Calu3 (cell line): ENCODE measurements around the gene RHPN2. TPM values are rescaled to one million over a fixed set of nuclear protein-coding genes. Genes with fewer than 3 reads are reported as not detected.
"Not testable (repeated sequence)": the region's sequence is repeated elsewhere in the genome, so short reads cannot be mapped to it uniquely, and the experiment has no call there.

Experiments used
- BruUV-seq: library from RNA; stranded (reverse); fragments of 400-500 nt; replicated peaks from 2 replicates; lab custom pipeline; 2021; lab: Mats Ljungman, UMichigan
- CTCF ChIA-PET: fragments of 300-600 bp; sonication (Branson Sonifier 250); formaldehyde crosslinking; loops from one replicate; lab custom pipeline; 2022; ENCODE audit warnings: antibody characterized with exemption; lab: Charles Lee
- DNase-seq: peaks from one replicate; pipeline ENCODE4 v3.0.0; 2022
- H3K27ac Mint-ChIP-seq: one replicate; pipeline ENCODE4 v1.8.0; 2022; ENCODE audit warnings: mixed read lengths; ENCODE audit not compliant: unreplicated experiment
- H3K27me3 Mint-ChIP-seq: one replicate; pipeline ENCODE4 v1.8.0; 2022; ENCODE audit warnings: mixed read lengths; ENCODE audit not compliant: unreplicated experiment
- H3K36me3 Mint-ChIP-seq: one replicate; pipeline ENCODE4 v1.8.0; 2022; ENCODE audit warnings: mild to moderate bottlenecking, moderate library complexity, mixed read lengths; ENCODE audit not compliant: insufficient read depth, unreplicated experiment
- H3K4me1 Mint-ChIP-seq: one replicate; pipeline ENCODE4 v1.8.0; 2022; ENCODE audit warnings: mild to moderate bottlenecking, low read depth, mixed read lengths; ENCODE audit not compliant: unreplicated experiment
- H3K4me3 Mint-ChIP-seq: one replicate; pipeline ENCODE4 v1.8.0; 2022; ENCODE audit warnings: mild to moderate bottlenecking, low read depth, moderate library complexity, mixed read lengths; ENCODE audit not compliant: unreplicated experiment
- H3K9me3 Mint-ChIP-seq: one replicate; pipeline ENCODE4 v1.8.0; 2022; ENCODE audit warnings: low read depth, mixed read lengths; ENCODE audit not compliant: unreplicated experiment
- intact Hi-C: fragments of 100-400 bp; cut with micrococcal nuclease; formaldehyde crosslinking; loops from one replicate; pipeline ENCODE4 v1.10.0; 2022; ENCODE audit not compliant: unreplicated experiment
- total RNA-seq: library from RNA; stranded (reverse); gene quantifications from 2 replicates; pipeline ENCODE4 v1.2.3, GENCODE V29; 2022
- TF ChIP-seq, protein P1 (sequence below): fragments of 200-600 bp; IDR thresholded peaks from one replicate; pipeline ENCODE4 v1.8.0; 2022; ENCODE audit warnings: antibody characterized with exemption; ENCODE audit not compliant: unreplicated experiment

The RHPN2 gene
- total RNA-seq, 1 experiment from 2014 or later, result 46.4 TPM

DNA sequence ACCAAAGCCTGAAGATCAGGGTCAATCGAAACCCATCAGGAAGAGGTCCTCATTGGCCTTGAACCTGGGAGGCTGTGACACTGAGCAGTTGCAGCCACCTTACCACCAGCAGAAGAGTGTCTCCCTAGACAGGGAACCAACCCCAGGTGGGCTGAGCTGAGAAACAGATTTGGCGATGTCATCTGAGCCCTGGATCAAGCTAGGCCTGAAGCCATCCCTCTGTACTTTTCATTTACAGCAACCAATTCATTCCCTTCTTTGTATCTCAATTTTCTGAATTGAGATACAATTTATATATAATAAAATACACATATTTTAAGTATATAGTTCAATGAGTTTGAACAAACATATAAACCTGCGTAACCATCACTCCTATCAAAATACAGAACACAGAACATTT, 14.6 kb downstream of the RHPN2 start:
- DNase-seq, result no peak
- Mint-ChIP-seq H3K27me3 (no peaks in the 10 kb centered on the region), H3K36me3 (peaks cover 68% of the 10 kb centered on the region), H3K4me3 (peak overlapping the region; percentile 62), H3K4me1 (peaks cover 84% of the 10 kb centered on the region), H3K27ac (peak overlapping the region; percentile 64), H3K9me3 (no peaks in the 10 kb centered on the region)
- no TSS peak for BruUV-seq
- CTCF ChIA-PET, result no interaction called here
- intact Hi-C loops, result no loop called here
- TF ChIP-seq, protein P1, sequence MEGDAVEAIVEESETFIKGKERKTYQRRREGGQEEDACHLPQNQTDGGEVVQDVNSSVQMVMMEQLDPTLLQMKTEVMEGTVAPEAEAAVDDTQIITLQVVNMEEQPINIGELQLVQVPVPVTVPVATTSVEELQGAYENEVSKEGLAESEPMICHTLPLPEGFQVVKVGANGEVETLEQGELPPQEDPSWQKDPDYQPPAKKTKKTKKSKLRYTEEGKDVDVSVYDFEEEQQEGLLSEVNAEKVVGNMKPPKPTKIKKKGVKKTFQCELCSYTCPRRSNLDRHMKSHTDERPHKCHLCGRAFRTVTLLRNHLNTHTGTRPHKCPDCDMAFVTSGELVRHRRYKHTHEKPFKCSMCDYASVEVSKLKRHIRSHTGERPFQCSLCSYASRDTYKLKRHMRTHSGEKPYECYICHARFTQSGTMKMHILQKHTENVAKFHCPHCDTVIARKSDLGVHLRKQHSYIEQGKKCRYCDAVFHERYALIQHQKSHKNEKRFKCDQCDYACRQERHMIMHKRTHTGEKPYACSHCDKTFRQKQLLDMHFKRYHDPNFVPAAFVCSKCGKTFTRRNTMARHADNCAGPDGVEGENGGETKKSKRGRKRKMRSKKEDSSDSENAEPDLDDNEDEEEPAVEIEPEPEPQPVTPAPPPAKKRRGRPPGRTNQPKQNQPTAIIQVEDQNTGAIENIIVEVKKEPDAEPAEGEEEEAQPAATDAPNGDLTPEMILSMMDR, result no peak

DNA sequence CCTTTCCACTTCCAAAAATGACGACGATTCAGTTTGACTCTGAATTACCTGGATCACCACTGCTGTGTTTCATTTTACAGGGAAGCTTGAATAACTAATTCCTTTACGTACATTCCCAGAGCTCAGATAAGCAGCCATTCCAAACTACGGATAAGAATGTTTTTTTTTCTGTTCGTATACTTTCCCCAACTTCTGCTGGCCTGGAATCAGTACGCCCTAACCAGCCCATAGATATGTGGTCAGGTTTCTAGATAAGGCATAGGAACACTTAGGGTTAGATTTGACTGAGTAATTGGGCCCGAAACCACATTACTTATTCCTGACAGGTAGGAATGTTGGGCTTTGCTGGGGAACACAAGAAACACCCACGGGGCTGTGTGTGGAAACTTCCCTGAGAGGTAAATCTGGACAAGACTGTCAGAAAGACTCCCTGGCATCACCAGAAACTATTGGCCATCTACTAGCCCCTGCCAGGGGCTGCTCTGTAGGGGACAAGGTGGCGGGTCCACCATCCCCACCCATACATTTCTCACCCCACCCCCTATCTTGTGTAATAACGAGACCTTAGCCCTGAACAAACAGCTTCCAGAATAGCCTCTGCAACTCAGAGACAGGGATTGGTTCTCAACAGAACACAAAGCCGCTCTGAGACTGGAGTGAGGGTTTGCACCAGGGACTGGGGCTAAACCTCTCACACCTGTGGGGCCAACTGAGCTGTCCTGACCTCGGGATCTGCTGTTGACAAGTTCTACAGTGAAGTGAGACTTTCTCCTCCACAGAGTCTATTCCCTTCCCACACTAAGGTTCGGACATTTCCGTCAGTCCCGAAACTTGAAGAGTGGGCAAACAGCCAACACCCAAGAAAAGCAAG, 15.6 kb downstream of the RHPN2 start:
- Mint-ChIP-seq H3K27me3 (no peaks in the 10 kb centered on the region), H3K4me3 (peak overlapping the region; percentile 62), H3K27ac (peak overlapping the region; percentile 98), H3K36me3 (peaks cover 61% of the 10 kb centered on the region), H3K4me1 (peaks cover 73% of the 10 kb centered on the region), H3K9me3 (no peaks in the 10 kb centered on the region)
- intact Hi-C loops, result loop anchor here (1.0 to 5.0 kb wide), 2 partner anchors 8 to 53 kb away; no protein-coding TSS in a partner anchor
- TF ChIP-seq, protein P1, result no peak
- peak; percentile 50 for DNase-seq
- CTCF ChIA-PET, result interaction anchor here (0.6 to 1.9 kb wide), 2 partner anchors 10 to 64 kb away, joined by 3 to 4 read pairs; no protein-coding TSS in a partner anchor
- no TSS peak for BruUV-seq

DNA sequence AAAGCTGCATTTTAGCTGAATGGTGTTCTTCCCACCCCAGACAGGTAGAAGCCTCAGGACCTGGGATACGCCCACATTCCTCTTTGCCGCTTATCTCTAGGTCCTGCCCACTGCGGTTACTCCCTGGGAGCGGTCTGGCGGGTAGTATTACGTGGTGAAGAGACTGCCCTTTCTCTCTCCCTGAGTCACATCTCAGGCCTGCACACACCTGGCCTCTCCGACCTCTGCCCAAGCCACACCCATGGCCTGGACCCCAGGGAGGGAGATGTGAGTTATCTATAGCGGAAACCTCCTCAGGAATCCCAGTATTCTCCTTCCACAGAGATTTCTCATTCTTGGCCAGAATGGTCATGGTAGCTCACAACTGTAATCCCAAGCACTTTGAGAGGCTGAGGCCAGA, 17.3 kb downstream of the RHPN2 start:
- H3K27me3 Mint-ChIP-seq, result no peaks in the 10 kb centered on the region
- peak overlapping the region; percentile 47 for H3K4me3 Mint-ChIP-seq
- peaks cover 80% of the 10 kb centered on the region for H3K4me1 Mint-ChIP-seq
- TF ChIP-seq, protein P1, result no peak
- intact Hi-C loops, result loop anchor here (5.0 kb wide), 1 partner anchor 55 kb away; no protein-coding TSS in a partner anchor
- no peaks in the 10 kb centered on the region for H3K9me3 Mint-ChIP-seq
- DNase-seq, result peak; percentile 98
- peak overlapping the region; percentile 81 for H3K27ac Mint-ChIP-seq
- H3K36me3 Mint-ChIP-seq, result peaks cover 69% of the 10 kb centered on the region
- no TSS peak for BruUV-seq
- CTCF ChIA-PET, result interaction anchor here (0.6 to 1.9 kb wide), 6 partner anchors 8 to 66 kb away, joined by 3 to 8 read pairs (median 4); no protein-coding TSS in a partner anchor

DNA sequence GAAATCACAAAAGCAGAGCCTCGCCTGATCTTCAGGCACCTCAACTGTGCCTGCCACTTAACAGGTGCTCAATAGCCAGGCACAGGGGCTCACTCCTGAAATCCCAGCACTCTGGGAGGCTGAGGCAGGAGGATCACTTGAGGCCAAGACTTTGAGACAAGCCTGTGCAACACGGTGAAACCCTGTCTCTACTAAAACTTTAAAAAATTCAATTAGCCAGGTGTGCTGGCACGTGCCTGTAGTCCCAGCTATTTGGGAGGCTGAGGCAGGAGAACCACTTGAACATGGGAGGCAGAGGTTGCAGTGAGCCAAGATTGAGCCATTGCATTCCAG, 22.9 kb downstream of the RHPN2 start:
- not testable (repeated sequence) for H3K27me3 Mint-ChIP-seq, H3K9me3 Mint-ChIP-seq, BruUV-seq, DNase-seq
- intact Hi-C loops, result loop anchor here (1.0 to 5.0 kb wide), 3 partner anchors 8 to 36 kb away; no protein-coding TSS in a partner anchor
- CTCF ChIA-PET, result interaction anchor here (0.7 to 2.2 kb wide), 6 partner anchors 9 to 56 kb away, joined by 3 to 16 read pairs (median 4); no protein-coding TSS in a partner anchor
- H3K36me3 Mint-ChIP-seq, result peaks cover 74% of the 10 kb centered on the region
- peak overlapping the region; percentile 88 for H3K27ac Mint-ChIP-seq
- peak overlapping the region; percentile 59 for H3K4me3 Mint-ChIP-seq
- peaks cover 75% of the 10 kb centered on the region for H3K4me1 Mint-ChIP-seq
